AG10803 (cell line): Measurements from ENCODE around the gene WFS1.

Experiments
- DNase-seq: peaks from one replicate; pipeline ENCODE4 v3.0.0; 2010; ENCODE audit warnings: low read depth
- H3K4me3 ChIP-seq: 2 replicates; pipeline ENCODE4 v1.5.1; 2011; ENCODE audit warnings: mild to moderate bottlenecking, low read length, control low read depth
- TF ChIP-seq, protein P1 (sequence below): conservative IDR thresholded peaks from 2 replicates; pipeline ENCODE4 v1.5.1; 2011; ENCODE audit warnings: mild to moderate bottlenecking, low read length, control low read depth, inconsistent platforms

Gene WFS1

DNA sequence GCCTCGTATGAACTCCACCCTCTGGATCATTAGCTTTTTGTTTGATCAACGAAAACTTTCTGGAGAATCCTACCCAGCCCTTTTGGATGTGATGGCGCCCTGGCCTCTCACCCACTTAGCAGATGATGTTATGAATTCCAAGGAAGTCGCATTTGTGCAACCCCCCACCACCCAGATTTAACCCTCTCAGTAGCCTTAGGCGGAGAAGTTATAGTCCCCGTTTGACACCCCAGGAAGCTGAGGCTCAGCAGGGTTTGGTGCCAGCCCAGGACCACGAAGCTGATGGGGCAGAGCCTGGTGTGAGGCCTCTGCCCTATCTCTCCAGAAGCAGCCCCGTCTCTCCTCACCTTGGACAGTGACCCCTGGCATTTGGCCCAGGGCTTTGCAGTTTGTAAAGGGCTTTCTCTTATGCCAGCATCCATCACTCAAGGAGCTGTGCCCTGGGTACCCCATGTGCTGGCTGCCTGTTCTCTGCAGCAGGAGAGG is 1.0 kb downstream of the WFS1 start:
- TF ChIP-seq, protein P1, sequence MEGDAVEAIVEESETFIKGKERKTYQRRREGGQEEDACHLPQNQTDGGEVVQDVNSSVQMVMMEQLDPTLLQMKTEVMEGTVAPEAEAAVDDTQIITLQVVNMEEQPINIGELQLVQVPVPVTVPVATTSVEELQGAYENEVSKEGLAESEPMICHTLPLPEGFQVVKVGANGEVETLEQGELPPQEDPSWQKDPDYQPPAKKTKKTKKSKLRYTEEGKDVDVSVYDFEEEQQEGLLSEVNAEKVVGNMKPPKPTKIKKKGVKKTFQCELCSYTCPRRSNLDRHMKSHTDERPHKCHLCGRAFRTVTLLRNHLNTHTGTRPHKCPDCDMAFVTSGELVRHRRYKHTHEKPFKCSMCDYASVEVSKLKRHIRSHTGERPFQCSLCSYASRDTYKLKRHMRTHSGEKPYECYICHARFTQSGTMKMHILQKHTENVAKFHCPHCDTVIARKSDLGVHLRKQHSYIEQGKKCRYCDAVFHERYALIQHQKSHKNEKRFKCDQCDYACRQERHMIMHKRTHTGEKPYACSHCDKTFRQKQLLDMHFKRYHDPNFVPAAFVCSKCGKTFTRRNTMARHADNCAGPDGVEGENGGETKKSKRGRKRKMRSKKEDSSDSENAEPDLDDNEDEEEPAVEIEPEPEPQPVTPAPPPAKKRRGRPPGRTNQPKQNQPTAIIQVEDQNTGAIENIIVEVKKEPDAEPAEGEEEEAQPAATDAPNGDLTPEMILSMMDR: no peak
- H3K4me3 ChIP-seq: peak overlapping the region; percentile 77
- DNase-seq: peak; percentile 34

DNA sequence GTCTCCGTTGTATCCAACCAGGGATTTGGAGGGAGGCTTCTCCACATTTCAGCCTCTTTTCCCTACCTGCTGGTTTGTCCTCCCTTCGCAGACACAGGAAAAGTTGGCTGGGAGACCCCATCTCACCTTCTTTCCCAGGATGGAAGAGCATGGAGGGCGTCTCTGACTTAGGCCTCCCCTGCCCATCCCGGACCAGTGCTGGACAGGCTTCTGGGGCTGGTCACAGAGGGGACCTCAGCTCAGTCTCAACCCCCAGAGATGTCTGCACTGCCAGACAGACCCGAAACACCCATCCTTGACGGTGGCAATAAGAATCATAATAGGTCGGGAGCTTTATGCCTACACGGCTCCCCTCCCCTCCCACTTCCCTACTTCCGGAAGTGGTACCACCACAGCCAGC is 1.6 kb downstream of the WFS1 start:
- no peak for DNase-seq
- TF ChIP-seq, protein P1: no peak
- H3K4me3 ChIP-seq: no peak overlapping the region; the same call in 1 of the 2 replicates

DNA sequence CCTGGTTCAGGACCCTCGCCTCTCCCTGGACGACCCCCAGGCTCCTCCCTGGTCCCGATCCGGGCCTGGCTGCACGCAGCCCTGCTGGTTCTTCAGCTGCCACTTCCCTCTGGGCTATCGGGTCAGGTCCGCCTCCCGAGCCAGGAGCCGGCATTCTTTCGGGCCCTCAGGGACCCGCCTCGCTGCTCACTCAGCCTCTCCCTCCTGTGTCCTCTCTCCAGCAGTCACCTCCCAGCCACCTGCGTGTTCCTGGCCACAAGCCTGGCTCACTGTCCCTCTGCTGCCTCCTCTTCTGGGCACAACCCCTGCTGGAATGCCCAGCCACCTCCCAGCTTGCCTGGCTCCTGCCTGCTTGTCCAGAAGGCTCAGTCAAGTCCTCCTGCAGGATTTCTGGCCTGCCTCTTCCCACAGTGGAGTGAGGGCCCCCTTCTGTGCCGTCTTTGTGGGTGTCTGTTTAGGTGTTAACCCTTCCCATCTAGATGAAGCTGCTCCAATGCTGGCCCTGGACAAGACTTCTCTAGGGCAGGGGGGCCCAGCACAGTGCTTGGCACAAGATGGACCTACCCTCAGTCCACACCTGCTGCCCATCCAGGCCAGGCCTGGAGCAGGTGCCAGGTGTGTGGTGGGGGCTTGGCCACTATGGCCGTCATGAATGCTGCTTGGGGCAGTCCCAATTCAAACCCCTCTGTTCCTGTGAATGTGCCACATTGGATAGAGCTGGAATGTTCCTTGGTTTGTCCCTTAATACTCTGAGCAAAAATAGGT is 2.2 kb downstream of the WFS1 start:
- H3K4me3 ChIP-seq: no peak overlapping the region
- DNase-seq: peak; percentile 9
- TF ChIP-seq, protein P1: no peak

DNA sequence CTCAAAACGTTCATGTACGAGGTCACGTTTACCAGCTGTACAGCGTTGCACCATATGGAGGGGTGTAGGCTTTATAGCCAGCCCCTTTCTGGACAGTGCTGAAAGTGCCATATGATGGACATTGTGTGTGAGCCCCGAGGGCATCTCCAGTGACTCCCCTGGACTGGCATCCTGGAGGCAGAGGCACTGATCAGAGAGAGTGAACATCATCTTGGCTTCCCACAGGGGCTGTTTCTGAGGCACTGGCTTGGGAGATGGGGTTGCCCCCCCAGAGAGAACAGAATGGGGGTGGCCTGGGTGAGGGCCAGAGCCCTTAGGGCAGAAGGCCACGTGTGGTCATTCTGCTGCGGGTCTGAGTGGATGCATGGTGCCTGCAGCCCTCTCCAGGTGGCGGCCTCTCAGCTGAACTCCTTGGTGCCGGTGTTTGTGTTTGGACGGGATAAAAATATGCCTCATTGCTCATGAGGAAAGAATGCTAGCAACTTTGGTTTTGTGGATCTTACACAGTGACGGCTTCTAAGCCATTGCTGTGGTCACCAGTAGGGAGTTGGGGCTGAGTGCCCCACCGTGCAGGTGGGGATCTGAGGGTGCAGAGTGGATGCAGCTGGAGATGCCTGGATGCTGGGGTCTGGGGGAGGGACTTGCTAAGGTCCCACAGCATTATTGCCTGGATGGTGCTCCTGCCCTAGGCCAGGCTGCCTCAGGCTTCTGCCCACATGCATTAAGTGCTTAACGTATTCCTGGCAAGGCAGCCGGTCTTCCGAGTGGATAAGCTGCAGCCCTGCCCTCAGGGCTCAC is 3.4 kb downstream of the WFS1 start:
- peak; percentile 74 for DNase-seq
- no peak overlapping the region for H3K4me3 ChIP-seq

DNA sequence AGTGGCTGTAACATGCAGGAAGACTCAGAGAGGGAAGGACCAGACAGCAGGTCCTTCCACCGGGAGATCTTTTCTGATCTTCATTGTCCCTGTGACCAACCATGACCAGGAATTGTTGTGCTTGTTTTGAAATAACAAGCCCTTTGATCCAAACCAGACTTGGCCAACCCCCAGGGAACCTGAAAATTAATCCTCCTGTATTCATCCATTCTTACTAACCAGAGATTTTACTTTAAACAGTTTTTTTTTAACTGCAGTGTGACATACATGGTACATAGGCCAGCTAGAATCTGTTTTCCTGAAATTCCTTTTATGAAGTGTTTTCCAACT is 4.0 kb downstream of the WFS1 start:
- no peak for DNase-seq
- TF ChIP-seq, protein P1: no peak
- H3K4me3 ChIP-seq: no peak overlapping the region

More for the DNA sequence above, 3.4 kb downstream of the WFS1 start:
- TF ChIP-seq, protein P1: peak; percentile 13; the same call in 1 of the 2 replicates

DNA sequence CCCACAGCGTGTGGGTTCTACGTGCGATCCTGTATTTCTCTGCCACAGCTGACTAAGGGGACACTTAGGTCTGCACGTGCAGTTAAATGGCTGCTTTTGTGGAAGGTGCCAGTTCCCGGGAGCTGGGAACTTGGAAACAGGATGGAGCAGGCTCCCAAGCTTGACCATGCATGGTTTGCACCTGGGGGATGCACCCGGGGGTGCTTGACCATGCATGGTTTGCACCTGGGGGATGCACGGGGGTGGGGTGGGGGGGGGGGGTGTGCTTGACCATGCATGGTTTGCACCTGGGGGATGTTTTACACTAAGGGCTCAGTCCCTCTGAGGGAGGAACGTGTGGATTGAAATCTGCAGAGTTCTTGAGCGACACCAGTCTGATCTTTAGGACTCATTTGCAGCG is 5.7 kb downstream of the WFS1 start:
- H3K4me3 ChIP-seq: no peak overlapping the region
- TF ChIP-seq, protein P1: no peak
- DNase-seq: no peak
